ENCODE data around the gene OSBPL10.
A peak's percentile ranks its signal among the peaks of the same experiment; 100 is the strongest.

The OSBPL10 gene

GRCh38 chr3:31772758-31773473 is 208.1 kb downstream of the OSBPL10 start:
- no peak for DNase-seq (ENCODE audit: low read depth in 2 of 2)

- no peak for DNase-seq (ENCODE audit: low read depth in 2 of 2)
These were observed 208.8 kb downstream of the OSBPL10 start for GRCh38 chr3:31772272-31772671.

DNA sequence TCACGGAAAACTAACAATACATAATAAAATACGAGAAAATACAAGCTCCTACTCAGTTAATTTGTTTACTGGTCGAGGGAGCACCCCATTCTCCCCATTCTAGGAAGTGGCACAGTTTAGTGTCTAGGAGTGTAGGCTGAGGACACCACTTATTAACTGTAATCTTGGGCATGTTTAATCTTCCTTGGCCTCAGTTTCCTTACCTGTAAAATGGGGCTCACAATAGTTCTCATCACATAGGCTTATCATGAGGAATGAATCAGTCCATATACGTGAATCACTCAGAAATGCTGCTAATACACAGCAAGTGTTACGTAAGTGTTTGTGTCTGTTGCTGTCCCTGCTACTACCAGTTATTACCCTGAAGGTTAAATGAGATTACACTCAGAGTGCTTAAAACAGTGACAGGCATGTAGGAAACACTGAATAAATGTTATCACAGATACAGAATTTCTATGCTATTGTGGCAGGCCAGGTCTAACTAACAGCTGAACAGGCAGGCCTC is 210.2 kb downstream of the OSBPL10 start:
- DNase-seq (ENCODE audit: low read depth in 2 of 2), result no peak

DNA sequence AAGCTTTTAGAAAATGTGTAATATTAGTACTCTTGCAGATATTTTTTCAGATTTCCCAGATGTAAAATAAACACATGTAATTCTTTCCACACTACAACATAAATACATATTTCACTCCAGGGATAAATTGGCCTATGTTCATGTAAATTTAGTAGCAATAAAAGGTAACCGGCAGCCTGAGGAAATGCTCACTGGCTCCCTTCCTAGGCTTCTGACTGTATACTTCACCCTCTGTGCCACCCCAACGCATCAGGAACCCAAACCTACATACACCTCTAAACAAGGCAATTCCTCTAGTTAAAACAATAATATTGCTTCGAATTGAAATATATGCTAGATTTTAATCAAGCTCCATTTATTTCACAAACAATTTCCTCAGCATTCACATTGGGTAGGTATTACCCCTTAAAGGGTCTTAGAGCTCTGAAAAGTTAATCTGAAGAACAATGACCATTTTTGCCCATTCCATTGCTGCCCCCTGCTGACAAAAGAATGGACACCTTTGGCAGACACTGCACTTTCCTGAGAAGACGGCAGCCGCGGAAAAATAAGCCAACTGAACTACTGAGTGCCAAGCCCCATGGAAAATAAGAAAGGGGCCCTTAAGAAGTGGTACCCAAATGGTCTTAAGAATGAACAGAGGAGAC is 212.5 kb downstream of the OSBPL10 start:
- DNase-seq (ENCODE audit: low read depth in 2 of 2), result peak; percentile 5 to 17

DNA sequence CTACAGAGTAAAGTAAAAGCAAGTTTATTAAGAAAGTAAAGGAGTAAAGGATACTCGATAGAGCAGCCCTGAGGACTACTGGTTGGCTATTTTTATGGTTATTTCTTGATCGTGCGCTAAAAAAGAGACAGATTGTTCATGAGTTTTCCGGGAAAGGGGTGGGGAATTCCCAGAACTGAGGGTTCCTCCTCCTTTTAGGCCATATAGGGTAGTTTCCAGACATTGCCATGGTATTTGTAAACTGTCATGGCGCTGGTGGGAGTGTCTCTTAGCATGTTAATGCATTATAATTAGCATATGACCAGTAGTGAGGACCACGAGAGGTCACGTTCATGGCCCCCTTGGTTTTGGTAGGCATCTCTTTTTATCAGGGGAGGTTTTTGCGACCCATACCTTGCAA is 213.1 kb downstream of the OSBPL10 start:
- no peak for DNase-seq (ENCODE audit: low read depth in 2 of 2)

DNA sequence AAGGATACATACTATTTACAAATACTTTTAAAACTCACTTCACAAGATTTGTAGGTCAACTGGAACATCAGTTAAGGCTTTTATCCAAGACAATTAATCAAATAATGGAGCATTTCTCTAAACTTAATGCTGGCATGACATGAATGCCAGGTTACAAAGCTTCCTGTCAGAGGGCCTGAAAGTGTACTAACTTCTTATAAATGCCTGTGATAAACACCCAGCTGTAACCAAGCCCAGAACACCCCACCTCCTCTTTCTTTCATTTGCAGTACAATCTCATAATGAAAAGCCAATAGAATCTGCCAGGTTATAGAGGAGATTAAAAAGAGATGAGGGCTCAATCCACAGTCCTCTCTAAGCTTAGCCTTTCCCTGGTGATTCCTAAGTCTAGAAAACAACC is 214.4 kb downstream of the OSBPL10 start:
- no peak for DNase-seq (ENCODE audit: low read depth in 2 of 2)

GRCh38 chr3:31765871-31766270 is 215.2 kb downstream of the OSBPL10 start:
- no peak for DNase-seq (ENCODE audit: low read depth in 2 of 2)

GRCh38 chr3:31763731-31764130 is 217.3 kb downstream of the OSBPL10 start:
- no peak for DNase-seq (ENCODE audit: low read depth in 2 of 2)

- DNase-seq (ENCODE audit: low read depth in 2 of 2), result no peak
These were observed 218.1 kb downstream of the OSBPL10 start for GRCh38 chr3:31762888-31763351.

DNA sequence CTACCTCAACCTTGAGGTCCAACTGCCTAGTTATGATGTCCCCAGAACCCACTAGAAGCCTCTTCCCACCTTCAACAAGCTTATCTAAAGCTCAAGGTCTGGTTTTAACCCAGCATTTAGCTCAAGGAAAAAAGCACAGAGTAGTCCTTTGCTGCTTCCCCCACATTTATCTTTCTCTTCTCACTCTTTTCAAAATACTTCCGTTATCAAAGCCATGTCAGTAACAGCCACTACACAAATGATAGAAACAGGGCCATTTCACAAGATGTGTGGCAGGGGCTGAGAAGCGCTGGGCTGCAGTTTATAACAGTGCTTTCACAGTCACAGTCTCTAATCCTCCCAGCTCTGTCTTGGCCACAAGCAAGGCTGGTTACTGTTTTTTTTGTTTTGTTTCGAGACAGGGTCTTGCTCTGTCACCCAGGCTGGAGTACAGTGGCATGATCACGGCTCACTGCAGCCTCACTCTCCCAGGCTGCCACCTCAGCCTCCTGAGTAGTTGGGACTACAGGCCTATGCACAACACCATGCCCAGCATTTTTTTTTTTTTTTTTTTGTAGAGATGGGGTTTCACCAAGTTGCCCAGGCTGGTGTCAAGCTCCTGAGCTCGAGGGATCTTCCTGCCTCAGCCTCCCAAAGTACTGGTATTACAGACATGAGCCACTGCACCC is 218.8 kb downstream of the OSBPL10 start:
- no peak for DNase-seq (ENCODE audit: low read depth in 2 of 2)

- DNase-seq (ENCODE audit: low read depth in 2 of 2), result no peak
These were observed 220.4 kb downstream of the OSBPL10 start for GRCh38 chr3:31760654-31761053.

DNA sequence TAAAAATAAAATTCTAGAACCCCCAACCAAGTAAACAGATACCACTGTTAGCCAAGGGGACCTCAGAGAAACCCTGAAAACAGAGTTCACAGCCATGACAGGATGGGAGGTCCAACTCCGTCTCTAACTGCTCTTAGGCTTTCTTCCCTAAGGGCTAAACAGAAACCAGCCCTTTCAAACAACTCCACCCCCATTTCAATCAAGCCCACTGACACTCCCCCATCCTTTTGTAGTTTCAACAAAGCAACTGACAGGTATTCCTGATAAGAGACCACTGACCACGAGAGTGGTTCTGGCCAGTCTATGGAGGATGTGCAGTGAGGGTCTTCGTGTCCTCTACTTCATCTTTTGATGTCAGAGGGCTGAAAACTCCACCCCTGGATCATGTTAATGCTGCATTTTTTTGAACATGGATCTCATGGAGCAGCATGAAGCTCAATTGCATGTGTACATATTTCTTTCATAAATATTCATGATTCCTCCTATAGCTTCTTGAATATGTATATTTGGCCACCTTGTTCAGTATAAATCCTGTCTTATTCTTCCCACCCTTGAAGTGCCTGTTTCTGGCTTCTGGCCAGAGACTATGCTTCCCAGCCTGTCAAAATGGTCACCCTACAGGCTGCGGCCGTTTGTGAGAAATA is 222.6 kb downstream of the OSBPL10 start:
- no peak for DNase-seq (ENCODE audit: low read depth in 2 of 2)

DNA sequence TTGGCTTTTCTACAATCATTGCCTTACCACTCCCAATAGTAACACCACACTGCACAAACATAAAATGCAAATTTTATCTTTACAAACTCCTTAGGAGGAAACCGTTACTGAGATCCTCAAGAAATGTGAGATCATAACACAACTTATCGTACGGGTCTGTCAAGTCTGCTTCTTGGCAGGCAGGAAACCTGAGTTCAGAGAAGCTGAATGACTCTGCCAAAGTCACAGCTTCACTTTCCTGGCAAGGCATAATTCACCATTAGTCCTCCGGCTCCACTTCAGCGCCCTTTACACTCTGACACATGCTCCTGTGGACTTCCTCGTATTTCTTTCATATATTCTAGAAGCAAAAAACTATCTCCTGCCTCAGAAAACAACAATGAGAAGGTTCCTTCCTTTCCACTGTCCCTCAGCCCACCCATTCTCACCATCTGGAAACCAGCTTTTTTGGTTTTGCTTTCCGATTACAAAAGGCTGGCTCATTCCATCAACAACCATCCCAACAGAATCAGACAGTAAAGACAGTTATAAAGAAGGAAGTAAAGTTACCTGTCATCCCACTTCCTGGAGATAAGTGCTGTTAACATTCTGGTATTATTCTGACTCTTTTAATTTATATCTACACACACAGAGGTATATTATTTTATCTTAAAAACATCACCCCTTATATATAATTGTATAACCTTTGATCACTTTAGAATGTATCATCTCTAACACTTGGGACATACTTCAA is 225.0 kb downstream of the OSBPL10 start:
- no peak for DNase-seq (ENCODE audit: low read depth in 2 of 2)

GRCh38 chr3:31754575-31755278 is 226.3 kb downstream of the OSBPL10 start:
- no peak for DNase-seq (ENCODE audit: low read depth in 2 of 2)

DNA sequence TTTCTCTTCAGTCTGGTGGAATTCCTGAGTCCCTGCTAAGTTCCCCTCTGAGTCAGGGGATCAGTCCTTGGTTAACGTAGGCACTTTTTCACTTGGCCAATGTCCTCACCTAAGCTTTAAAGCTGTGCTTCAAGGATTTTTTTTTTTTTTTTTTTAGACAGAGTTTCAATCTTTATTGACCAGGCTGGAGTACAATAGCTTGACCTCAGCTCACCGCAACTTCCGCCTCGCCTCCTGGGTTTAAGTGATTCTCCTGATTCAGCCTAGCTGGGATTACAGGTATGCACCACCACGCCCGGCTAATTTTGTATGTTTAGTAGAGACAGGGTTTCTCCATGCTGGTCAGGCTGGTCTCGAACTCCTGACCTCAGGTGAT is 228.0 kb downstream of the OSBPL10 start:
- no peak for DNase-seq (ENCODE audit: low read depth in 2 of 2)

- no peak for DNase-seq (ENCODE audit: low read depth in 2 of 2)
These were observed 228.6 kb downstream of the OSBPL10 start for GRCh38 chr3:31752305-31753049.

DNA sequence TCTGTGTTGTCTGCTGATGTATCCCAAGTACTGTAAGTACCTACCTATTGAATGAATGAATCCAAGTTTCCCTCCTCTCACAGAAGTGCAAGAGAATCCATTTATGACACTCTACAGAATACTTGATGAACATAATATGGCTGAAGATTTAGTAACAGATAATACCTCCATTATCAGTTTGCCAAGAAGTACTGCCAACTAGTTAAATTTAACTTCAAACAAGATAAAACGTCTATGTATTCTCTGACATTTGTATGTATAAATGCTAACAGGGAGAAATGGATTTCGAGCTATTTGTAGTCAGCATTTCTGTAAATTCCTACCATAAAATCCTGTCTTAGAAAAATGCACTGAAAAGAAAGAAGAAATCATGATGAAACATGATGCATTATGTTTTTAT is 230.7 kb downstream of the OSBPL10 start:
- no peak for DNase-seq (ENCODE audit: low read depth in 2 of 2)

DNA sequence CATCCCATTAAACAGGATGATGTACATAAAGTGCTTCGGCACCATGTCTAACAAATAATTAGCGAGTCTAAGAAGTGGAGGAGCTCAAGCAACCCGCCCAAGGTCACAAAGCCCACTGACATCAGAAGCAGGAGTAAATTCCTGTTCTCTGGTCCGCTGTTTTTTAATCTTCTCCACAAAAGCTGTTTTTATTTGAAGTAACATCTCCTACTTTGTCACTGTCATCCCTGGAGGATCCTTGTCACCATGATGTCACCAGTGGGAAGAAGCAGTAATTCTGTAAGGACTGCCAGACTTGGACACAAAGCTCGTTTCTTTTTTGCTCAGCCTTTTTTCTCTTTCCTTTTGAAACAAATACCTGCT is 232.1 kb downstream of the OSBPL10 start:
- DNase-seq (ENCODE audit: low read depth in 2 of 2), result no peak

GRCh38 chr3:31748281-31748932 is 232.7 kb downstream of the OSBPL10 start:
- DNase-seq (ENCODE audit: low read depth in 2 of 2), result no peak

GRCh38 chr3:31747785-31748184 is 233.3 kb downstream of the OSBPL10 start:
- no peak for DNase-seq (ENCODE audit: low read depth in 2 of 2)

All from activated CD8-positive, alpha-beta memory T cell treated with anti-CD3 and anti-CD28 coated beads for 4 hours (primary cell).